Measurements from ENCODE around the gene TMEM8B.
A peak's percentile ranks its signal among the peaks of the same experiment; 100 is the strongest.

TMEM8B gene

DNA sequence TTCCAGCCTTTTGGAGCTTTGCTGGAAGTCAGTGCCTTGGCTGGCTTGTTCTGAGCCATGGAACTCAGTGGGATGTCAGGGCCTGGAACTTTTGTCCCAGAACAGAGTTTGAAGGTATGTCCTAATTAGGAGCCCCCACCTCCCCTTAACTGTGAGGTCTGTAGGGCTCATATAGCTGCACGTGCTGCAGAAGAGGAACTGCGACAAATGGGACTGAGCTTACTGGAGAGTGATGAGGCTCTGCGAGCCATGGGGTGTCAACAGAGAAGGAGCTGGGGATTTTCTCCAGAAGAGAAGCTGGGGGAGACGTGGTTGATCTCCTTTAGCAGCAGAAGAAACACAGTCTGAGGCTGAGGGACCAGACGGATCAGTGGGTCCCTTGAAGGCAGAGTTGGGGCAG, 10.9 kb downstream of the TMEM8B start:
- H3K4me3 ChIP-seq (replicated peaks in 1 of 2; ENCODE audit: low read depth in 2 of 2, low read length in 2 of 2): no peak overlapping the region
- TF ChIP-seq CTCF (IDR thresholded peaks at IDR 0.05; ENCODE audit: low read depth, low read length): no peak
- no peak for DNase-seq (ENCODE audit: low read depth in 2 of 2)

GRCh38 chr9:35840881-35841644, 12.0 kb downstream of the TMEM8B start:
- DNase-seq (ENCODE audit: low read depth in 2 of 2): no peak
- H3K4me3 ChIP-seq (replicated peaks in 1 of 2; ENCODE audit: low read depth in 2 of 2, low read length in 2 of 2): no peak overlapping the region
- TF ChIP-seq CTCF (IDR thresholded peaks at IDR 0.05; ENCODE audit: low read depth, low read length): no peak

- no peak for DNase-seq (ENCODE audit: low read depth in 2 of 2)
- no peak overlapping the region for H3K4me3 ChIP-seq (replicated peaks in 1 of 2; ENCODE audit: low read depth in 2 of 2, low read length in 2 of 2)
- no peak for TF ChIP-seq CTCF (IDR thresholded peaks at IDR 0.05; ENCODE audit: low read depth, low read length)
These were observed 12.5 kb downstream of the TMEM8B start for GRCh38 chr9:35841645-35841900.

- TF ChIP-seq CTCF (IDR thresholded peaks at IDR 0.05; ENCODE audit: low read depth, low read length): no peak
- peak in 1 of 2 donors; percentile 56 for DNase-seq (ENCODE audit: low read depth in 2 of 2)
- no peak overlapping the region for H3K4me3 ChIP-seq (replicated peaks in 1 of 2; ENCODE audit: low read depth in 2 of 2, low read length in 2 of 2)
These were observed 13.2 kb downstream of the TMEM8B start for GRCh38 chr9:35842020-35842745.

DNA sequence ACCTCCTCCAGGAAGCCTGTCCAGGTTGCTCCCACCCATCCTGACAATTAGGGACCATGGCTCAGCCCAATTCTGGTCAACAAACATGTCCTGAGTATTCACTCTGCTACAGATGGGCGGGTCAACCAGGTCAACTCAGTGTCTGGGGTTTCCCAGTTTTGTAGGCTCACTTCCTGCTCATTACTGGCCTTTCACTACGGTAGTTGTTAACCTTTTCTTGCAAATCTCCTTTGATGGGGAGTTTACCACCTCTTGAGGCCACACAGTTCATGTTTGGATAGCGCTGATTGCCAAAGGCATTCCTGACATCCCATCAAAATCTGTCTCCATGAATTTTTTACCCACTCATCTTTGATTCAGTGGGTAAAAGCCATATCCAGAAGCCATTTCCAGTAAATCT, 13.8 kb downstream of the TMEM8B start:
- TF ChIP-seq CTCF (IDR thresholded peaks at IDR 0.05; ENCODE audit: low read depth, low read length): no peak
- no peak for DNase-seq (ENCODE audit: low read depth in 2 of 2)
- H3K4me3 ChIP-seq (replicated peaks in 1 of 2; ENCODE audit: low read depth in 2 of 2, low read length in 2 of 2): no peak overlapping the region

- peak; percentile 94 to 95 for DNase-seq (ENCODE audit: low read depth in 2 of 2)
- no peak overlapping the region for H3K4me3 ChIP-seq (replicated peaks in 1 of 2; ENCODE audit: low read depth in 2 of 2, low read length in 2 of 2)
- TF ChIP-seq CTCF (IDR thresholded peaks at IDR 0.05; ENCODE audit: low read depth, low read length): no peak
These were observed 15.7 kb downstream of the TMEM8B start for GRCh38 chr9:35844628-35845270.
